ENCODE results near the gene PITX2. TPM values are rescaled to one million over a fixed set of nuclear protein-coding genes. Genes with fewer than 3 reads are reported as not detected.
A peak's percentile ranks its signal among the peaks of the same experiment; 100 is the strongest.

The PITX2 gene
- total and polyA plus RNA-seq, 7 donors: 0.45 to 2.1 (median 1.1) TPM; not detected in 3

- Histone ChIP-seq H3K27me3 (peaks cover 91 to 100% (median 99%) of the 10 kb centered on the region in 3 donors), H3K4me3 (no peak overlapping the region), H3K4me1 (peaks cover 0 to 50% (median 38%) of the 10 kb centered on the region in 4 donors), H3K27ac (peak overlapping the region in 1 of 4 donors; percentile 91), H3K36me3 (no peaks in the 10 kb centered on the region), H3K9me3 (no peaks in the 10 kb centered on the region)
- no peak for DNase-seq
- 21 to 32% methylated on average over 45 of the region's 45 CpGs for WGBS, 2 donors
- TF ChIP-seq POLR2A (IDR thresholded peaks at IDR 0.05) (no peak), POLR2AphosphoS5 (IDR thresholded peaks at IDR 0.05) (no peak), EP300 (IDR thresholded peaks at IDR 0.05) (no peak), CTCF (IDR thresholded peaks at IDR 0.05) (no peak)
- intact Hi-C loops (cut with DNase I): no loop called here
These were observed 4.1 kb downstream of the PITX2 start for GRCh38 chr4:110618581-110619462.

- Histone ChIP-seq H3K9me3 (no peaks in the 10 kb centered on the region), H3K4me1 (peaks cover 0 to 46% (median 32%) of the 10 kb centered on the region in 4 donors), H3K27me3 (peaks cover 87 to 100% (median 99%) of the 10 kb centered on the region in 3 donors), H3K4me3 (no peak overlapping the region), H3K36me3 (no peaks in the 10 kb centered on the region), H3K27ac (peak overlapping the region in 1 of 4 donors; percentile 91)
- TF ChIP-seq EP300 (IDR thresholded peaks at IDR 0.05) (no peak), POLR2AphosphoS5 (IDR thresholded peaks at IDR 0.05) (no peak), CTCF (IDR thresholded peaks at IDR 0.05) (no peak), POLR2A (IDR thresholded peaks at IDR 0.05) (no peak)
- DNase-seq: no peak
- WGBS, 2 donors: 9 to 10% methylated on average over 38 of the region's 38 CpGs
- intact Hi-C loops (cut with DNase I): no loop called here
These were observed 5.0 kb downstream of the PITX2 start for GRCh38 chr4:110617646-110618580.

- no peak overlapping the region for H3K4me3 ChIP-seq
- H3K4me1 ChIP-seq: peaks cover 0 to 39% (median 27%) of the 10 kb centered on the region in 4 donors
- no peaks in the 10 kb centered on the region for H3K9me3 ChIP-seq
- no peak for TF ChIP-seq CTCF (IDR thresholded peaks at IDR 0.05)
- no peak for TF ChIP-seq POLR2AphosphoS5 (IDR thresholded peaks at IDR 0.05)
- no peak for TF ChIP-seq EP300 (IDR thresholded peaks at IDR 0.05)
- no peak for TF ChIP-seq POLR2A (IDR thresholded peaks at IDR 0.05)
- peaks cover 87 to 100% (median 99%) of the 10 kb centered on the region in 3 donors for H3K27me3 ChIP-seq
- intact Hi-C loops (cut with DNase I): no loop called here
- H3K36me3 ChIP-seq: no peaks in the 10 kb centered on the region
- peak overlapping the region in 1 of 4 donors; percentile 91 for H3K27ac ChIP-seq
- WGBS, 2 donors: 21 to 25% methylated on average over 2 of the region's 2 CpGs
- no peak for DNase-seq
These were observed 5.7 kb downstream of the PITX2 start for GRCh38 chr4:110617075-110617640.

- H3K4me1 ChIP-seq: peaks cover 0 to 34% (median 26%) of the 10 kb centered on the region in 4 donors
- H3K9me3 ChIP-seq: no peaks in the 10 kb centered on the region
- H3K4me3 ChIP-seq: no peak overlapping the region
- no peak for DNase-seq
- 8% methylated on average over 17 of the region's 17 CpGs for WGBS, 2 donors
- no peaks in the 10 kb centered on the region for H3K36me3 ChIP-seq
- H3K27ac ChIP-seq: peak overlapping the region in 1 of 4 donors; percentile 91
- peaks cover 88 to 100% (median 99%) of the 10 kb centered on the region in 3 donors for H3K27me3 ChIP-seq
- no peak for TF ChIP-seq POLR2A (IDR thresholded peaks at IDR 0.05)
- intact Hi-C loops (cut with DNase I): no loop called here
These were observed 6.4 kb downstream of the PITX2 start for GRCh38 chr4:110616238-110617074.
